Lower leg skin (tissue), 4 donors: ENCODE results near the gene SLX4IP. TPM values are rescaled to one million over a fixed set of nuclear protein-coding genes. Genes with fewer than 3 reads are reported as not detected.

Experiments
- DNase-seq, 2 donors: peaks; one replicate each; pipeline ENCODE4 v3.0.0-alpha.2; 2019; ENCODE audit warnings: low spot score in 2 of 2
- H3K4me3 ChIP-seq: fragments of 200-600 bp; sonication (generic); 2 replicates; pipeline ENCODE4 v1.5.1; 2017; ENCODE audit warnings: mild to moderate bottlenecking, low read depth; ENCODE audit not compliant: poor library complexity, severe bottlenecking
- CTCF ChIP-seq, 3 donors: fragments of 450-650 bp; IDR thresholded peaks; one replicate each; pipeline ENCODE4 v1.5.1; 2016; ENCODE audit warnings: antibody characterized with exemption in 3 of 3, mild to moderate bottlenecking in 3 of 3, moderate library complexity in 2 of 3
- POLR2A ChIP-seq, 2 donors: fragments of 450-650 bp; IDR thresholded peaks; one replicate each; pipeline ENCODE4 v1.6.1; 2016 to 2017; ENCODE audit warnings: antibody characterized with exemption in 2 of 2, mild to moderate bottlenecking in 1 of 2, moderate library complexity in 1 of 2
- WGBS, 2 donors: methylation state at CpG; one replicate each; pipeline ENCODE4 v1.1.5; 2018; 5-methylcytosine and 5-hydroxymethylcytosine counted together
- intact Hi-C: fragments of 100-400 bp; cut with DNase I; formaldehyde crosslinking; loops from one replicate; pipeline ENCODE4 v1.15.0; 2023; ENCODE audit warnings: low total_unique reads
- total RNA-seq, 4 donors: library from RNA; depleted of rRNA; stranded (reverse); fragments of >200 nt; gene quantifications; one replicate each; pipeline ENCODE4 v1.1.0, GENCODE V29; 2016

SLX4IP gene
- total RNA-seq, 4 donors from 2014 or later: 3.0 to 4.0 (median 3.7) TPM

DNA sequence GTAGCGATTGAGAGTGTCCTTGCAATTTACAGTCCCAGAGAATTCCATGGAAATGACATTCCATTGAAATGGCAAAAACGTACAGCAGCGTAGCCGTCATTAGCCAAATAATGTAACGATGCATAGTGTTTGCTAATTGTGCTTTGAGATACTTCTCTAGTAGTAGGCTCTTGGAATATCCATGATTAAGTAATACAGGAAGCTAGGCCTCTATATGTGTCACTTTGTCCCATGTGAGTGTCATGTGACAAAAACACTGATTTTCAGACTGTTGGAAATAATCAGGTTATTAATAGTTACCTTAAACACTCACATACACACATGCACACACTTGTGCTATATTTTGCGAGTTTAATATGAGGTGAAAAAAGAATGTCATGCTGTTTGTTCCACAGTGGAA, 35.2 kb downstream of the SLX4IP start:
- DNase-seq: no peak
- no peak overlapping the region for H3K4me3 ChIP-seq
- WGBS, 2 donors: 89 to 93% methylated on average over 6 of the region's 6 CpGs
- TF ChIP-seq CTCF (IDR thresholded peaks at IDR 0.05) (no peak), POLR2A (IDR thresholded peaks at IDR 0.05) (no peak)
- intact Hi-C loops: loop anchor here (10.0 kb wide), 1 partner anchor 195 kb away; no protein-coding TSS in a partner anchor

DNA sequence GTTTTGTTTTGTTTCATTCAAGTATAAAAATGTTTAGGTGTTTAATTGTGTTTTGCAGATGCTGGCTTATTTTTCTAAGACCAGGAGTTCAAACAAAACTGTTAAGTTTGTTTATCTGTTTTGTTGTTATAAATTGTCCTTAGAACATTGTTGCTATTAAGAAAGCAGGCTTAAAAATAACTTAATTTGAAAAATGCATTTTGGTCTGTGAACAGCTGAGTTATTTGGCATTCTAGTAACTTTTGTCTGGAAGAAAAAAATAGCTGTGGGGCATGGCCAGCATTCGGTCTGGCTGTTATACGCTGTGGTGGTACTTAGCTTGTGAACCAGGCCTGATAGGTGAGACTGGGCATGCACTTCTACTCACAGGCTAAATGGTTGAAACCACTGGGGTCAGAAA, 37.8 kb downstream of the SLX4IP start:
- TF ChIP-seq POLR2A (IDR thresholded peaks at IDR 0.05) (no peak), CTCF (IDR thresholded peaks at IDR 0.05) (no peak)
- DNase-seq: no peak
- 75 to 79% methylated on average over 2 of the region's 2 CpGs for WGBS, 2 donors
- intact Hi-C loops: loop anchor here (10.0 kb wide), 1 partner anchor 192 kb away; no protein-coding TSS in a partner anchor
- no peak overlapping the region for H3K4me3 ChIP-seq

- WGBS, 2 donors: 52 to 65% methylated on average over 11 of the region's 11 CpGs
- TF ChIP-seq CTCF (IDR thresholded peaks at IDR 0.05) (no peak), POLR2A (IDR thresholded peaks at IDR 0.05) (no peak)
- no peak for DNase-seq
- H3K4me3 ChIP-seq: no peak overlapping the region
- intact Hi-C loops: loop anchor here (10.0 kb wide), 1 partner anchor 190 kb away; no protein-coding TSS in a partner anchor
Observed at GRCh38 chr20:10474606-10475184, 39.6 kb downstream of the SLX4IP start.

- TF ChIP-seq CTCF (IDR thresholded peaks at IDR 0.05) (no peak), POLR2A (IDR thresholded peaks at IDR 0.05) (no peak)
- DNase-seq: no peak
- 72 to 88% methylated on average over 2 of the region's 2 CpGs for WGBS, 2 donors
- intact Hi-C loops: loop anchor here (10.0 kb wide), 1 partner anchor 190 kb away; no protein-coding TSS in a partner anchor
- no peak overlapping the region for H3K4me3 ChIP-seq
Observed at GRCh38 chr20:10475225-10475624, 40.1 kb downstream of the SLX4IP start.

- intact Hi-C loops: loop anchor here (10.0 kb wide), 1 partner anchor 188 kb away; no protein-coding TSS in a partner anchor
- 76 to 78% methylated on average over 3 of the region's 3 CpGs for WGBS, 2 donors
- DNase-seq: no peak
- no peak for TF ChIP-seq POLR2A (IDR thresholded peaks at IDR 0.05)
- TF ChIP-seq CTCF (IDR thresholded peaks at IDR 0.05): no peak
- H3K4me3 ChIP-seq: no peak overlapping the region
Observed at GRCh38 chr20:10476319-10476724, 41.2 kb downstream of the SLX4IP start.

- no peak for TF ChIP-seq POLR2A (IDR thresholded peaks at IDR 0.05)
- no peak for TF ChIP-seq CTCF (IDR thresholded peaks at IDR 0.05)
- DNase-seq: no peak
- intact Hi-C loops: loop anchor here (10.0 kb wide), 1 partner anchor 187 kb away; no protein-coding TSS in a partner anchor
- WGBS, 2 donors: 96 to 98% methylated on average over 1 of the region's 1 CpG
- H3K4me3 ChIP-seq: no peak overlapping the region
Observed at GRCh38 chr20:10478205-10478604, 43.1 kb downstream of the SLX4IP start.
